ENCODE measurements around the gene GNAT3.

GNAT3 gene

GRCh38 chr7:80466636-80467035 lies 45.2 kb downstream of the GNAT3 start:
- Histone ChIP-seq H3K27ac (ENCODE audit: low read length) (no peak overlapping the region), H3K4me1 (ENCODE audit: insufficient read depth, low read length) (no peaks in the 10 kb centered on the region), H3K79me2 (ENCODE audit: insufficient read depth, low read length) (no peaks in the 10 kb centered on the region), H2AFZ (ENCODE audit: low read depth, low read length) (no peak overlapping the region), H3K4me3 (ENCODE audit: low read depth in 1 of 2, low read length in 2 of 2) (no peak overlapping the region), H3K36me3 (ENCODE audit: insufficient read depth, low read length) (no peaks in the 10 kb centered on the region), H3K27me3 (ENCODE audit: insufficient read depth, low read length, poor library complexity) (no peaks in the 10 kb centered on the region), H4K20me1 (ENCODE audit: insufficient read depth, low read length) (no peaks in the 10 kb centered on the region), H3K9me3 (ENCODE audit: insufficient read depth, low read length, severe bottlenecking) (no peaks in the 10 kb centered on the region), H3K4me2 (ENCODE audit: insufficient read depth, low read length) (no peak overlapping the region), H3K9ac (ENCODE audit: low read depth, low read length) (no peak overlapping the region)
- ATAC-seq (ENCODE audit: insufficient read depth, low read depth), result no peak
- DNase-seq, result no peak
- TF ChIP-seq EZH2 (IDR thresholded peaks at IDR 0.05; ENCODE audit: borderline replicate concordance, low read depth, low read length, severe bottlenecking) (no peak), CTCF (IDR thresholded peaks at IDR 0.05; ENCODE audit: borderline replicate concordance, extremely low read depth, low read length, poor library complexity, severe bottlenecking) (no peak)

GRCh38 chr7:80464211-80464610 lies 47.7 kb downstream of the GNAT3 start:
- no peaks in the 10 kb centered on the region for H3K27me3 ChIP-seq (ENCODE audit: insufficient read depth, low read length, poor library complexity)
- ATAC-seq (ENCODE audit: insufficient read depth, low read depth) (no peak), DNase-seq (no peak)
- no peaks in the 10 kb centered on the region for H3K9me3 ChIP-seq (ENCODE audit: insufficient read depth, low read length, severe bottlenecking)
- no peak overlapping the region for H3K4me2 ChIP-seq (ENCODE audit: insufficient read depth, low read length)
- H3K36me3 ChIP-seq (ENCODE audit: insufficient read depth, low read length), result no peaks in the 10 kb centered on the region
- no peaks in the 10 kb centered on the region for H3K79me2 ChIP-seq (ENCODE audit: insufficient read depth, low read length)
- no peak overlapping the region for H3K4me3 ChIP-seq (ENCODE audit: low read depth in 1 of 2, low read length in 2 of 2)
- H3K9ac ChIP-seq (ENCODE audit: low read depth, low read length), result no peak overlapping the region
- H3K4me1 ChIP-seq (ENCODE audit: insufficient read depth, low read length), result no peaks in the 10 kb centered on the region
- TF ChIP-seq CTCF (IDR thresholded peaks at IDR 0.05; ENCODE audit: borderline replicate concordance, extremely low read depth, low read length, poor library complexity, severe bottlenecking) (no peak), EZH2 (IDR thresholded peaks at IDR 0.05; ENCODE audit: borderline replicate concordance, low read depth, low read length, severe bottlenecking) (no peak)
- H3K27ac ChIP-seq (ENCODE audit: low read length), result no peak overlapping the region
- no peak overlapping the region for H2AFZ ChIP-seq (ENCODE audit: low read depth, low read length)
- H4K20me1 ChIP-seq (ENCODE audit: insufficient read depth, low read length), result no peaks in the 10 kb centered on the region

DNA sequence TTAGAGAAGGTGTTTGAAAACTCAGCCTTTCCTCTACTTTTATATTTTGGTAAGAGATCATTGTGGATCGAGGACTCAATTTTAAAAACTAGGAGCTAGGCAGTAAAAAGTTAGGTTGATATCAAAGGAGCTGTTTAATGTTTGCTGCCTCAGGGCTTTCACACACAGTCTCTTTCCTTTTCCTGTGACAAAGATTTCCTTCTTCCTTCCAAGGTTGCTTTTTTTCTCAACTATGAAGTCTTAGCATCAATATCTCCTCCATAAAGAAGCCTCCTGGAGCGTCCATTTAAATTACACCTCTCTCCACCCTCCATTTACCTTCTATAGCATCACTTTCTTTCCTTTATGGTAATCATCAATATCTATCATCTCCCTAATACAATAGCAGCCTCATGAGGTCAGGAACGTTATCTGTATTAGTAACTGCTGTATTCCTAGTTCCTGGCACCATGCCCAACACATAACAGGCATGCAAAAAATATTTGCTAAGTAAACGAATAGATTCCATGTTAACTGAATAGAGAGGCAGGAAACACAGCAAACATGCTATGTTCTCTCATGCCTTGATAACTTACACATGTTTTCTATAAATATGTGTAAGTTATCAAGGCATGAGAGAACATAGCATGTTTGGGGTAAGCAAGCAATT lies 48.5 kb downstream of the GNAT3 start:
- no peak for TF ChIP-seq EZH2 (IDR thresholded peaks at IDR 0.05; ENCODE audit: borderline replicate concordance, low read depth, low read length, severe bottlenecking)
- TF ChIP-seq CTCF (IDR thresholded peaks at IDR 0.05; ENCODE audit: borderline replicate concordance, extremely low read depth, low read length, poor library complexity, severe bottlenecking), result no peak
- DNase-seq (no peak), ATAC-seq (ENCODE audit: insufficient read depth, low read depth) (no peak)
- no peaks in the 10 kb centered on the region for H3K79me2 ChIP-seq (ENCODE audit: insufficient read depth, low read length)
- no peak overlapping the region for H3K4me3 ChIP-seq (ENCODE audit: low read depth in 1 of 2, low read length in 2 of 2)
- H3K4me1 ChIP-seq (ENCODE audit: insufficient read depth, low read length), result no peaks in the 10 kb centered on the region
- H2AFZ ChIP-seq (ENCODE audit: low read depth, low read length), result no peak overlapping the region
- H4K20me1 ChIP-seq (ENCODE audit: insufficient read depth, low read length), result no peaks in the 10 kb centered on the region
- no peak overlapping the region for H3K4me2 ChIP-seq (ENCODE audit: insufficient read depth, low read length)
- no peak overlapping the region for H3K27ac ChIP-seq (ENCODE audit: low read length)
- H3K9me3 ChIP-seq (ENCODE audit: insufficient read depth, low read length, severe bottlenecking), result no peaks in the 10 kb centered on the region
- H3K27me3 ChIP-seq (ENCODE audit: insufficient read depth, low read length, poor library complexity), result peaks cover 3% of the 10 kb centered on the region
- no peak overlapping the region for H3K9ac ChIP-seq (ENCODE audit: low read depth, low read length)
- H3K36me3 ChIP-seq (ENCODE audit: insufficient read depth, low read length), result no peaks in the 10 kb centered on the region

Measured in DND-41 (cell line).